Spleen (tissue), 7 donors: ENCODE results near the gene SHE.

ENCODE experiments used
- CTCF ChIP-seq, 11 experiments: fragments of 200-600 bp in 7 of 11; fragments of 450-650 bp in 4 of 11; sonication (generic) in 4 of 11; IDR thresholded peaks in 8 of 11; conservative IDR thresholded peaks in 3 of 11; 1 replicate in 7 of 11; 2 replicates in 4 of 11; pipeline versions ENCODE4 v1.4.0 to v1.8.0; 2016 to 2021; ENCODE audit warnings: antibody characterized with exemption in 11 of 11, inconsistent platforms in 4 of 11, mild to moderate bottlenecking in 1 of 11
- POLR2A ChIP-seq, 3 donors: fragments of 450-650 bp; IDR thresholded peaks; one replicate each; pipeline ENCODE4 v1.5.1; 2017; ENCODE audit warnings: antibody characterized with exemption in 3 of 3, mild to moderate bottlenecking in 1 of 3
- POLR2AphosphoS5 ChIP-seq, 3 donors: sonication (generic); formaldehyde crosslinking; IDR thresholded peaks; one replicate each; pipeline ENCODE4 v1.5.1; 2017; ENCODE audit warnings: antibody characterized with exemption in 3 of 3
- donor health status: DM: no; HTN: no; CAD: no; lungs with moderate emphysema.
- donor health status: DM: no; HTN: no; CAD: no.
- donor health status: DM: no; HTN: no; CAD: no.

DNA sequence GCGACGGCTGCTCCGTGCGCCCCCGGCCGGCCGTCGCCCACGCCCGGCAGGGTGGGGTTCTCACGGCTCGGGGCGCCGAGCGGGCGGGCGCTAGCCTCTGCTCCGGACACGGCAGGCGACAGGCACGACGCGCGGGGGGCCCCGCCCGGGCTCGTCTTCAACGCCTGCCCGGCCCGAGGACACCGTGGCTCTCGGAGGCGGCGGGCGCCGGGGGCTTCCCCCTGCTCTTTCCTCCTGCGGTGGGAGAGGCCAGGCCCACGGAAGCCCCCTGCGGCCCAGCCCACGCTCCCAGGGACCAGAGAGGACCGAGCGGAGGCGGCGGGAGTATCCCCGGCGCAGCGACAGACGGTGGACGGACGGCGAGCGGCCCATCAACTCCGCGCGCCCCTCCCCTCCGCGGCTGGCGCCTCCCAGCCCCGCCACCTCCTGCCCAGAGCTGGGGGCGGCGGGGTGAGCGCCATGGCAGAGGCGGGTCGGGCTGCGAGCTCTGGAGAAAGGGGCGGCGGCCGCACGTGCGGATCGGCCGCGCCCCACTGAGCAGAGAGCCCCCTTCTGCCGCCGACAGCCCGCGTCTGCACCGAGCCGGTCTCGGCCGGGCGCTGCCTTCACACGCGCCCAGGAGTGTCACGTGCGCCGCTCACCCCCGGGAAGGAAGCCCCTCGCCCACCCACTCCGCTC is at the start of gene SHE, which contains the start of gene TDRD10:
- no peak for TF ChIP-seq CTCF (IDR thresholded peaks at IDR 0.05 in 8 of 11, conservative IDR thresholded peaks at IDR 0.05 in 3 of 11)
- TF ChIP-seq POLR2AphosphoS5 (IDR thresholded peaks at IDR 0.05): peak in 2 of 3 donors; percentile 66 to 71
- no peak for TF ChIP-seq POLR2A (IDR thresholded peaks at IDR 0.05)
